Activated CD4-positive, alpha-beta T cell treated with anti-CD3 and anti-CD28 coated beads, Interleukin-2, amount 50 U/mL, for 1 hour (primary cell): ENCODE measurements around the gene KRT7.

Experiments used
- DNase-seq: peaks from one replicate; pipeline ENCODE4 v3.0.0-alpha.2; 2020

KRT7 gene

GRCh38 chr12:52258335-52258901 lies 25.4 kb downstream of the KRT7 start:
- no peak for DNase-seq

GRCh38 chr12:52259657-52260243 lies 26.7 kb downstream of the KRT7 start:
- DNase-seq: no peak

GRCh38 chr12:52260361-52261207 lies 27.5 kb downstream of the KRT7 start:
- no peak for DNase-seq

GRCh38 chr12:52261208-52261484 lies 28.1 kb downstream of the KRT7 start:
- no peak for DNase-seq

- no peak for DNase-seq
Measured at GRCh38 chr12:52262286-52262685, 29.2 kb downstream of the KRT7 start.

- DNase-seq: no peak
Measured at GRCh38 chr12:52263761-52264434, 30.9 kb downstream of the KRT7 start.

- no peak for DNase-seq
Measured at GRCh38 chr12:52264435-52264825, 31.4 kb downstream of the KRT7 start.

- no peak for DNase-seq
Measured at GRCh38 chr12:52266514-52266913, 33.5 kb downstream of the KRT7 start.

GRCh38 chr12:52267266-52267665 lies 34.2 kb downstream of the KRT7 start:
- DNase-seq: no peak

GRCh38 chr12:52267699-52268098 lies 34.7 kb downstream of the KRT7 start:
- DNase-seq: no peak

GRCh38 chr12:52268212-52268611 lies 35.2 kb downstream of the KRT7 start:
- no peak for DNase-seq

GRCh38 chr12:52270541-52271070 lies 37.6 kb downstream of the KRT7 start:
- DNase-seq: no peak

- no peak for DNase-seq
Measured at GRCh38 chr12:52271158-52271557, 38.1 kb downstream of the KRT7 start.

- no peak for DNase-seq
Measured at GRCh38 chr12:52274521-52275120, 41.6 kb downstream of the KRT7 start, which contains the start of gene KRT86. KRT86 (plus strand) TSS chr12:52274645; CDS start chr12:52301917, 27,272 bp downstream.

GRCh38 chr12:52275686-52276085 lies 42.6 kb downstream of the KRT7 start:
- no peak for DNase-seq

- no peak for DNase-seq
Measured at GRCh38 chr12:52277486-52278245, 44.6 kb downstream of the KRT7 start.

GRCh38 chr12:52278575-52279421 lies 45.8 kb downstream of the KRT7 start:
- DNase-seq: peak; percentile 69

GRCh38 chr12:52279422-52280318 lies 46.6 kb downstream of the KRT7 start:
- no peak for DNase-seq

- no peak for DNase-seq
Measured at GRCh38 chr12:52280319-52280795, 47.3 kb downstream of the KRT7 start.
